Right lobe of liver (tissue), 6 donors: Measurements from ENCODE around the gene VMP1. TPM values are rescaled to one million over a fixed set of nuclear protein-coding genes. Genes with fewer than 3 reads are reported as not detected.

Source experiments
- ATAC-seq, 4 donors: fragments of 200-7000 bp; cut with Tn5 transposase; one replicate each; pipeline ENCODE4 v1.9.1; 2020; ENCODE audit warnings: mild to moderate bottlenecking in 4 of 4, moderate library complexity in 4 of 4
- DNase-seq, 3 donors: peaks; one replicate each; pipeline ENCODE4 v3.0.0-alpha.2; 2020
- H3K27ac ChIP-seq, 3 donors: fragments of 200-600 bp; one replicate each; pipeline ENCODE4 v1.8.0; 2022
- H3K27me3 ChIP-seq, 2 donors: fragments of 200-600 bp; one replicate each; pipeline ENCODE4 v1.8.0; 2022
- H3K36me3 ChIP-seq, 4 donors: fragments of 200-600 bp; sonication (generic) in 1 of 4; one replicate each; pipeline versions ENCODE4 v1.5.1 to v1.8.0; 2017 to 2022; ENCODE audit warnings: control low read depth in 1 of 4
- H3K4me1 ChIP-seq, 4 donors: fragments of 200-600 bp; sonication (generic) in 1 of 4; one replicate each; pipeline versions ENCODE4 v1.5.1 to v1.8.0; 2017 to 2022; ENCODE audit warnings: control low read depth in 1 of 4
- H3K4me3 ChIP-seq, 3 donors: fragments of 200-600 bp; one replicate each; pipeline ENCODE4 v1.8.0; 2022
- H3K9me3 ChIP-seq, 4 donors: fragments of 200-600 bp; sonication (generic) in 1 of 4; one replicate each; pipeline versions ENCODE4 v1.5.1 to v1.8.0; 2017 to 2022; ENCODE audit warnings: control low read depth in 1 of 4
- POLR2A ChIP-seq: fragments of 450-650 bp; IDR thresholded peaks from one replicate; pipeline ENCODE4 v1.6.1; 2017; ENCODE audit warnings: antibody characterized with exemption, mild to moderate bottlenecking
- WGBS: methylation state at CpG from one replicate; pipeline ENCODE4 v1.1.6; 2018; ENCODE audit warnings: low coverage, low lambda C conversion rate; ENCODE audit not compliant: insufficient coverage; ENCODE audit errors: missing lambda C conversion rate; 5-methylcytosine and 5-hydroxymethylcytosine counted together
- intact Hi-C, 2 donors: fragments of 100-400 bp; cut with DNase I; formaldehyde crosslinking; loops; one replicate each; pipeline versions ENCODE4 v1.11.2 to v1.14.1; 2022
- total RNA-seq, 6 experiments: library from RNA; depleted of rRNA in 2 of 6; stranded (reverse); fragments of >200 nt in 2 of 6; fragmentation: NEBNext Ultra II Directional in 3 of 6; extraction: Animal tissue kit (Norgen Biotek cat#: 25700) in 3 of 6; gene quantifications; one replicate each; pipeline versions ENCODE4 v1.1.0 to v1.2.4, GENCODE V29; 2016 to 2023
- TF ChIP-seq, protein P1 (sequence below), 4 donors: fragments of 200-600 bp in 3 of 4; fragments of 450-650 bp in 1 of 4; IDR thresholded peaks; one replicate each; pipeline versions ENCODE4 v1.5.1 to v1.8.0; 2016 to 2022; ENCODE audit warnings: antibody characterized with exemption in 4 of 4, mild to moderate bottlenecking in 2 of 4
- donor health status: DM: no; HTN: yes; CAD: no.
- donor health status: DM: no; HTN: no; CAD: no.
- donor health status: DM: no; HTN: no; CAD: no.
- donor health status: DM: no; HTN: yes; CAD: no.
- donor health status: DM: no; HTN: yes; CAD: no.

The VMP1 gene
- total RNA-seq, 6 experiments from 2014 or later: 56.9 to 247 (median 160) TPM

DNA sequence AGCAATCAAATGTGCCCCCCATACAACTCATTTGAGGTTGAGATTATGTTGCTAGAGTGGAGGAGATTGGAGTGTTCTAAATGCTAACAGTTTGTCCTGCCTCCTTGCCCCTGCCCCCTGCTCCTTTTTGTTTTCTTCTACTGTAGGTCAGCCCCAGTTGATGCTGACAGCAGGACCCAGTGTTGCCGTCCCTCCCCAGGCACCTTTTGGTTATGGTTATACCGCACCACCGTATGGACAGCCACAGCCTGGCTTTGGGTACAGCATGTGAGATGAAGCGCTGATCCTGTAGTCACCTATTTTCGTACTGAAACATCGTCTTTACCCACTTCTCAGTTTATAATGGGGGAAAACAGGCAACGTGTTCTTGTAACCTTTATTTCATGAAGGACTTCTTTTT, 13.9 kb upstream of the VMP1 start:
- no peak for DNase-seq
- Histone ChIP-seq H3K9me3 (no peaks in the 10 kb centered on the region), H3K4me1 (peaks cover 0 to 13% (median 0%) of the 10 kb centered on the region in 4 donors), H3K4me3 (no peak overlapping the region), H3K36me3 (peaks cover 11 to 72% (median 50%) of the 10 kb centered on the region in 4 donors), H3K27ac (no peak overlapping the region), H3K27me3 (no peaks in the 10 kb centered on the region)
- TF ChIP-seq POLR2A: no peak
- TF ChIP-seq, protein P1, sequence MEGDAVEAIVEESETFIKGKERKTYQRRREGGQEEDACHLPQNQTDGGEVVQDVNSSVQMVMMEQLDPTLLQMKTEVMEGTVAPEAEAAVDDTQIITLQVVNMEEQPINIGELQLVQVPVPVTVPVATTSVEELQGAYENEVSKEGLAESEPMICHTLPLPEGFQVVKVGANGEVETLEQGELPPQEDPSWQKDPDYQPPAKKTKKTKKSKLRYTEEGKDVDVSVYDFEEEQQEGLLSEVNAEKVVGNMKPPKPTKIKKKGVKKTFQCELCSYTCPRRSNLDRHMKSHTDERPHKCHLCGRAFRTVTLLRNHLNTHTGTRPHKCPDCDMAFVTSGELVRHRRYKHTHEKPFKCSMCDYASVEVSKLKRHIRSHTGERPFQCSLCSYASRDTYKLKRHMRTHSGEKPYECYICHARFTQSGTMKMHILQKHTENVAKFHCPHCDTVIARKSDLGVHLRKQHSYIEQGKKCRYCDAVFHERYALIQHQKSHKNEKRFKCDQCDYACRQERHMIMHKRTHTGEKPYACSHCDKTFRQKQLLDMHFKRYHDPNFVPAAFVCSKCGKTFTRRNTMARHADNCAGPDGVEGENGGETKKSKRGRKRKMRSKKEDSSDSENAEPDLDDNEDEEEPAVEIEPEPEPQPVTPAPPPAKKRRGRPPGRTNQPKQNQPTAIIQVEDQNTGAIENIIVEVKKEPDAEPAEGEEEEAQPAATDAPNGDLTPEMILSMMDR (IDR thresholded peaks at IDR 0.05): no peak
- 87% methylated on average over 6 of the region's 7 CpGs for WGBS
- intact Hi-C loops: no loop called here
- ATAC-seq: no peak

DNA sequence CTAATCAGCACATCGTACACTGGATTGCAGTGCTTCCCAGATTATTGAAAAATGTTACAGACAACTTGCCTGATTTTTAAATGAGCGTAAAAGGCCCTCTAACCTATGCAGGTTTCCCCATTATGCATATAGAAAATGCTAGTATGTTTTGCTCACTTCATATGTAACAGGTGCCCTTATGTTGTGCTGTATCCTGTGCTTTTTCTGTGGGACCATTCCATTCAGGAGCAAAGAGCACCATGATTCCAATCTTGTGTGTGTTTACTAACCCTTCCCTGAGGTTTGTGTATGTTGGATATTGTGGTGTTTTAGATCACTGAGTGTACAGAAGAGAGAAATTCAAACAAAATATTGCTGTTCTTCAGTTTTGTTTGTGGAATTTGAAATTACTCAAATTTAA, 13.1 kb upstream of the VMP1 start:
- H3K9me3 ChIP-seq: no peaks in the 10 kb centered on the region
- H3K4me3 ChIP-seq: no peak overlapping the region
- WGBS: 72% methylated on average over 2 of the region's 2 CpGs
- H3K36me3 ChIP-seq: peaks cover 11 to 74% (median 48%) of the 10 kb centered on the region in 4 donors
- intact Hi-C loops: no loop called here
- DNase-seq (no peak), ATAC-seq (no peak)
- no peak overlapping the region for H3K27ac ChIP-seq
- H3K27me3 ChIP-seq: no peaks in the 10 kb centered on the region
- TF ChIP-seq POLR2A: no peak
- TF ChIP-seq, protein P1 (IDR thresholded peaks at IDR 0.05): no peak
- H3K4me1 ChIP-seq: peaks cover 0 to 13% (median 0%) of the 10 kb centered on the region in 4 donors

DNA sequence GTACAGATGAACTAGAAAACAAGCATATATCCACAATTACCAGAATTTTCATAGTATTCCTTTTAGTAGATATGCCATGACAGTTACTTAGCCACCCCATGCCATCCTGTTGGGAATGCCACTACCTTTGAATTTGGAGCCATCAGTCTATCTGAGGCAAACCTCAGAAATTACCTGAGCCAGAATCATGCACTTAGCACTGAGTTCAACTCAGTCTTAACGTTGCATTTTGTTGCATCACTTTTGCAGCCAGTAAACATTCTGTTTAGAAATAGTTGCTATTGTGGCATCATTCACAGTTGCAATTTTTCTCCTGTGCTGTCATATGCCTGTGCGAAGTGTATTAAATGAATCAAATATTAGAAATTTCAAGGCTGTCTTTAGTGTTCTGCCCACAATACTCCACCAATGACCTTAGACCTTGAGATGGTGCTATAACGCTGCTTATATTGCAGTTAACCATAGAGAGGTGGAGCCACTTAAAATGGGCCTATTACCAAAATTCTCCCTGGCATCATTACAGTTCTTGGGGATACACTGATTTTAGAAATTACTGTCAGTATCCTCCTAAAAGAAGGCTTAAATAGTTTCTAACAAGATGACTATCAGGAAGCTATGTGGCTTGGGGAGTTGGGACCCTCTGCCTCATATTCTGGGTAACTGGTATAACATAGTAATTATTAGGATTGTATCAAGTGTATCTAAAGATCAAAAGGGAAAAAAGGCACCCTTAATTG, 11.3 kb upstream of the VMP1 start:
- Histone ChIP-seq H3K4me3 (no peak overlapping the region), H3K36me3 (peaks cover 1 to 58% (median 35%) of the 10 kb centered on the region in 4 donors), H3K27ac (no peak overlapping the region), H3K27me3 (no peaks in the 10 kb centered on the region), H3K4me1 (peaks cover 0 to 13% (median 0%) of the 10 kb centered on the region in 4 donors), H3K9me3 (no peaks in the 10 kb centered on the region)
- 29% methylated on average over 3 of the region's 3 CpGs for WGBS
- DNase-seq (no peak), ATAC-seq (peak in 3 of 4 donors; percentile 24 to 47 (median 45))
- TF ChIP-seq POLR2A: no peak
- TF ChIP-seq, protein P1 (IDR thresholded peaks at IDR 0.05): no peak
- intact Hi-C loops: no loop called here

DNA sequence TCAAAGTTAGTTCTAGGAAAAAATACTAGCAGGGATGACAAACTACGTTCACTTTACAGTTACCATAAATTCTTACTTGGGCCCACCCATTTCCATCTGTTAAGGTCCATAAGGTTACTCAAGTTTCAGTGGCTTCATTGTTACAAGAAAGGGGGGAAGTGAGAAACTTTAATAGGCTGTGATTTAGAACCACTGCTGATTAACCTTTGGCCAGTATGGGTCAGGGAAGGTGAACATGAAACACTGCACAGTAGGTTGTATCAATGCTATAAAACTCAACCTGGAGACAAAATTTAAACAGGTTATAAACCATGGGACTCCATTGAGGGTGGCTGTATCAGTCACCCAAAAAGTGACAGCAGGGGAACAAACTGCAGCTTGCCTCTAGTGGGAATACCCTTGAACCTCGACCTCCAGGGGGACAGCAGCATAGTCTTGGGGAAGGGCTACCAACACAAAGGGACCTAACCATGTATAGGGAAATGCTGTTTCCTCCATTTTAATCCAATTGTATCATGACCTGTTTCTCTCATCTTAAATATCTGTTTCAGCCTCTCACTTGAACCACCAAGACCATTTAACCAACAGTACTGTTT, 10.7 kb upstream of the VMP1 start:
- Histone ChIP-seq H3K9me3 (no peaks in the 10 kb centered on the region), H3K4me3 (no peak overlapping the region), H3K36me3 (peaks cover 0 to 52% (median 31%) of the 10 kb centered on the region in 4 donors), H3K27me3 (no peaks in the 10 kb centered on the region), H3K4me1 (peaks cover 0 to 13% (median 0%) of the 10 kb centered on the region in 4 donors), H3K27ac (no peak overlapping the region)
- ATAC-seq (peak in 1 of 4 donors; percentile 30), DNase-seq (no peak)
- 31% methylated on average over 1 of the region's 2 CpGs for WGBS
- TF ChIP-seq POLR2A: no peak
- TF ChIP-seq, protein P1 (IDR thresholded peaks at IDR 0.05): no peak
- intact Hi-C loops: no loop called here
